HepG2 (cell line): ENCODE results near the gene COBL. TPM values are rescaled to one million over a fixed set of nuclear protein-coding genes. Genes with fewer than 3 reads are reported as not detected.

ENCODE experiments used
- ATAC-seq: fragments of 200-7000 bp; cut with Tn5 transposase; 3 replicates; pipeline ENCODE4 v1.9.1; 2020; ENCODE audit warnings: mild to moderate bottlenecking, moderate library complexity
- BruUV-seq: library from RNA; stranded (reverse); fragments of 400-500 nt; replicated peaks from 2 replicates; lab custom pipeline; 2021; lab: Mats Ljungman, UMichigan
- CTCF ChIA-PET: fragments of 300-600 bp; formaldehyde crosslinking; extraction: SDS; loops from one replicate; lab custom pipeline; 2021; ENCODE audit warnings: low total read pairs, inconsistent platforms, low intra/inter-chr PET ratio; lab: Yijun Ruan, JAX
- POLR2A ChIA-PET: fragments of 350-600 bp; sonication (Branson Sonifier 250); formaldehyde crosslinking; loops from one replicate; lab custom pipeline; 2020; ENCODE audit warnings: antibody characterized with exemption, inconsistent platforms; lab: Yijun Ruan, JAX
- DNase-seq: peaks from one replicate; pipeline ENCODE4 v3.0.0-alpha.2; 2015; ENCODE audit warnings: low spot score
- FAIRE-seq: peaks from 3 replicates; lab custom pipeline; 2011; peaks lifted over from hg19 to GRCh38; lab: Jason Lieb, UNC
- H2AFZ ChIP-seq: one replicate; pipeline ENCODE4 v1.6.1; 2011; ENCODE audit warnings: low read length, inconsistent platforms
- H3K27ac ChIP-seq: fragments of 300-600 bp; 3 replicates; pipeline ENCODE4 v1.8.0; 2011; ENCODE audit warnings: mixed run types, mild to moderate bottlenecking, mixed read lengths, low read length, inconsistent platforms; ENCODE audit not compliant: insufficient read depth; ENCODE audit errors: extremely low read length
- H3K27me3 ChIP-seq, 2 experiments: fragments of 200-600 bp in 1 of 2; 2 replicates in 1 of 2; 3 replicates in 1 of 2; pipeline versions ENCODE4 v1.6.0 to v1.8.0; 2011; ENCODE audit warnings: low read length in 2 of 2, mild to moderate bottlenecking in 2 of 2, moderate library complexity in 2 of 2, inconsistent platforms in 1 of 2; ENCODE audit not compliant: insufficient read depth in 2 of 2, control insufficient read depth in 1 of 2
- H3K36me3 ChIP-seq, 2 experiments: fragments of 200-600 bp in 1 of 2; replicated peaks in 1 of 2; 2 replicates in 1 of 2; 3 replicates in 1 of 2; pipeline versions ENCODE4 v1.5.1 to v1.8.0; 2011; ENCODE audit warnings: low read length in 2 of 2, inconsistent platforms in 1 of 2; ENCODE audit not compliant: insufficient read depth in 2 of 2, control insufficient read depth in 1 of 2
- H3K4me1 ChIP-seq: 2 replicates; pipeline ENCODE4 v1.5.1; 2012; ENCODE audit warnings: low read length, inconsistent platforms; ENCODE audit not compliant: insufficient read depth
- H3K4me2 ChIP-seq: 2 replicates; pipeline ENCODE4 v1.6.0; 2011; ENCODE audit warnings: low read depth, low read length, inconsistent platforms
- H3K4me3 ChIP-seq, 3 experiments: fragments of 200-600 bp in 1 of 3; sonication (generic), shearing (Covaris generic) in 1 of 3; replicated peaks in 1 of 3; 2 replicates each; pipeline ENCODE4 v1.5.1; 2011 to 2016; ENCODE audit warnings: low read length in 3 of 3, inconsistent platforms in 2 of 3, low read depth in 2 of 3, mild to moderate bottlenecking in 2 of 3, control low read depth in 1 of 3, mixed read lengths in 1 of 3; ENCODE audit not compliant: insufficient read depth in 1 of 3
- H3K79me2 ChIP-seq: one replicate; pipeline ENCODE4 v1.6.1; 2011; ENCODE audit warnings: low read length, inconsistent platforms; ENCODE audit not compliant: insufficient read depth
- H3K9ac ChIP-seq: 2 replicates; pipeline ENCODE4 v1.6.0; 2011; ENCODE audit warnings: mild to moderate bottlenecking, low read depth, low read length, inconsistent platforms; ENCODE audit not compliant: insufficient read depth
- H3K9me3 ChIP-seq: 2 replicates; pipeline ENCODE4 v1.5.1; 2012; ENCODE audit warnings: mild to moderate bottlenecking, low read length
- H4K20me1 ChIP-seq: 2 replicates; pipeline ENCODE4 v1.6.0; 2011; ENCODE audit warnings: inconsistent platforms, mild to moderate bottlenecking, low read length, moderate library complexity; ENCODE audit not compliant: insufficient read depth
- BRD4 ChIP-seq: sonication (generic); formaldehyde crosslinking; IDR thresholded peaks from 2 replicates; pipeline ENCODE4 v1.4.0; 2020; ENCODE audit warnings: missing genetic modification reagents
- GABPB1 ChIP-seq: IDR thresholded peaks from 2 replicates; pipeline ENCODE4 v1.6.1; 2016; ENCODE audit warnings: mild to moderate bottlenecking, missing genetic modification reagents, moderate library complexity, missing compliant biosample characterization
- ISX ChIP-seq: sonication (generic); formaldehyde crosslinking; conservative IDR thresholded peaks from 2 replicates; pipeline ENCODE4 v1.5.0; 2020; ENCODE audit warnings: missing genetic modification reagents
- MIER2 ChIP-seq: IDR thresholded peaks from 2 replicates; pipeline ENCODE4 v1.6.1; 2016; ENCODE audit warnings: missing biosample characterization, missing genetic modification reagents
- MLLT10 ChIP-seq: sonication (generic); formaldehyde crosslinking; IDR thresholded peaks from 2 replicates; pipeline ENCODE4 v1.4.0; 2020; ENCODE audit warnings: missing genetic modification reagents
- NR2F6 ChIP-seq, 2 experiments: IDR thresholded peaks; 2 replicates each; pipeline ENCODE4 v1.6.1; 2016; ENCODE audit warnings: antibody characterized with exemption in 1 of 2, mild to moderate bottlenecking in 1 of 2
- PHF20 ChIP-seq: sonication (generic); formaldehyde crosslinking; IDR thresholded peaks from 2 replicates; pipeline ENCODE4 v1.5.0; 2020; ENCODE audit warnings: mild to moderate bottlenecking, missing genetic modification reagents
- STAT6 ChIP-seq: sonication (generic); formaldehyde crosslinking; IDR thresholded peaks from 2 replicates; pipeline ENCODE4 v1.4.0; 2020; ENCODE audit warnings: missing genetic modification reagents, mild to moderate bottlenecking, borderline replicate concordance
- SYNCRIP ChIP-seq: fragments of 200-400 bp; formaldehyde crosslinking; IDR thresholded peaks from 2 replicates; pipeline ENCODE4 v1.6.1; 2018; ENCODE audit warnings: mild to moderate bottlenecking, low read depth, low read length; ENCODE audit not compliant: insufficient read depth
- TARDBP ChIP-seq: sonication (generic); formaldehyde crosslinking; IDR thresholded peaks from 2 replicates; pipeline ENCODE4 v1.8.0; 2022; ENCODE audit warnings: mild to moderate bottlenecking, missing genetic modification reagents
- ZBTB7B ChIP-seq: sonication (generic); formaldehyde crosslinking; IDR thresholded peaks from 2 replicates; pipeline ENCODE4 v1.4.0; 2020; ENCODE audit warnings: missing genetic modification reagents
- ZFX ChIP-seq: sonication (generic); formaldehyde crosslinking; IDR thresholded peaks from 2 replicates; pipeline ENCODE4 v1.4.0; 2020; ENCODE audit warnings: mild to moderate bottlenecking, low read depth, missing genetic modification reagents, moderate library complexity
- ZNF230 ChIP-seq: sonication (generic); formaldehyde crosslinking; IDR thresholded peaks from 2 replicates; pipeline ENCODE4 v1.4.0; 2020; ENCODE audit warnings: mild to moderate bottlenecking, missing genetic modification reagents
- ZNF552 ChIP-seq: sonication (generic); formaldehyde crosslinking; IDR thresholded peaks from 2 replicates; pipeline ENCODE4 v1.9.0; 2022; ENCODE audit warnings: missing genetic modification reagents, mild to moderate bottlenecking, borderline replicate concordance
- ZNF704 ChIP-seq: sonication (generic); formaldehyde crosslinking; IDR thresholded peaks from 2 replicates; pipeline ENCODE4 v1.8.1; 2023; ENCODE audit warnings: mild to moderate bottlenecking, inconsistent platforms, moderate library complexity, missing genetic modification reagents, borderline replicate concordance
- WGBS: methylation state at CpG from one replicate; pipeline ENCODE4 v1.1.6; 2017; ENCODE audit warnings: low lambda C conversion rate; 5-methylcytosine and 5-hydroxymethylcytosine counted together
- in situ Hi-C: cut with HindIII; loops from 2 replicates; pipeline ENCODE4 v1.10.0; 2017; ENCODE audit warnings: low pct_unique_long_range_greater_than_20kb; ENCODE audit not compliant: extremely low pct_ligation_motif_present
- intact Hi-C: fragments of 100-400 bp; cut with micrococcal nuclease; formaldehyde crosslinking; loops from one replicate; pipeline ENCODE4 v1.10.0; 2022; ENCODE audit not compliant: unreplicated experiment
- polyA plus RNA-seq, 8 experiments: library from polyadenylated mRNA; depleted of rRNA in 3 of 8; stranded (reverse) in 7 of 8; unstranded in 1 of 8; fragments of >200 nt; fragmentation: Illumina TruSeq in 4 of 8; extraction: Trizol in 4 of 8; gene quantifications; 2 replicates each; pipeline versions ENCODE4 v1.2.1 to v1.2.3, GENCODE V29; 2011 to 2016; ENCODE audit warnings: low read depth in 4 of 8, missing spikeins in 1 of 8, mixed read lengths in 1 of 8; ENCODE audit not compliant: insufficient read depth in 1 of 8
- total RNA-seq, 5 experiments: library from RNA; depleted of rRNA; stranded (reverse); fragments of >200 nt; fragmentation: Illumina TruSeq; extraction: Trizol; gene quantifications; 2 replicates each; pipeline ENCODE4 v1.2.3, GENCODE V29; 2016; ENCODE audit warnings: low read depth in 1 of 5
- TF ChIP-seq, protein P1 (sequence below), 2 experiments: sonication (generic) in 1 of 2; formaldehyde crosslinking in 1 of 2; IDR thresholded peaks; 2 replicates each; pipeline versions ENCODE4 v1.4.0 to v1.6.1; 2018 to 2020; ENCODE audit warnings: missing genetic modification reagents in 2 of 2, borderline replicate concordance in 1 of 2, low read depth in 1 of 2, mild to moderate bottlenecking in 1 of 2, missing biosample characterization in 1 of 2

COBL gene
- total and polyA plus RNA-seq, 2 of the 13 experiments (the other 11 are each of a cell fraction or from before 2014, with no cell fraction given) = 3.8 to 4.9 TPM

- Histone ChIP-seq H3K4me3 (no peak overlapping the region), H2AFZ (no peak overlapping the region), H3K4me1 (no peaks in the 10 kb centered on the region), H3K9me3 (no peaks in the 10 kb centered on the region), H4K20me1 (no peaks in the 10 kb centered on the region; the same call in 1 of the 2 replicates), H3K9ac (no peak overlapping the region), H3K79me2 (no peaks in the 10 kb centered on the region), H3K4me2 (no peak overlapping the region), H3K27me3 (no peaks in the 10 kb centered on the region), H3K27ac (no peak overlapping the region), H3K36me3 (0 out of 5 replicates have a peak, but pooled peaks cover 0 to 2% of the 10 kb centered on the region in 2 experiments)
- no peak for ATAC-seq
- BruUV-seq = no TSS peak
- POLR2A ChIA-PET = no interaction called here
- CTCF ChIA-PET = no interaction called here
- intact Hi-C loops (no loop called here), in situ Hi-C loops (loop anchor here (10.0 kb wide), 1 partner anchor 135 kb away; no protein-coding TSS in a partner anchor)
- 95% methylated on average over 9 of the region's 11 CpGs for WGBS
- no peak for TF ChIP-seq ZBTB7B (CRISPR knock-in tag)
- no peak for TF ChIP-seq STAT6 (CRISPR knock-in tag)
- no peak for TF ChIP-seq GABPB1 (CRISPR knock-in tag)
- no peak for TF ChIP-seq ZNF230 (CRISPR knock-in tag)
- TF ChIP-seq MLLT10 = no peak
- no peak for TF ChIP-seq BRD4 (CRISPR knock-in tag)
- TF ChIP-seq MIER2 = no peak
- TF ChIP-seq NR2F6 (IDR thresholded peaks at IDR 0.05) = no peak
- TF ChIP-seq NR2F6 (CRISPR knock-in tag; IDR thresholded peaks at IDR 0.05) = no peak
- TF ChIP-seq ZNF704 (CRISPR knock-in tag) = no peak
- no peak for TF ChIP-seq ISX (CRISPR knock-in tag)
- no peak for TF ChIP-seq ZFX (CRISPR knock-in tag)
- no peak for TF ChIP-seq PHF20
- no peak for TF ChIP-seq ZNF552 (CRISPR knock-in tag)
- TF ChIP-seq, protein P1, sequence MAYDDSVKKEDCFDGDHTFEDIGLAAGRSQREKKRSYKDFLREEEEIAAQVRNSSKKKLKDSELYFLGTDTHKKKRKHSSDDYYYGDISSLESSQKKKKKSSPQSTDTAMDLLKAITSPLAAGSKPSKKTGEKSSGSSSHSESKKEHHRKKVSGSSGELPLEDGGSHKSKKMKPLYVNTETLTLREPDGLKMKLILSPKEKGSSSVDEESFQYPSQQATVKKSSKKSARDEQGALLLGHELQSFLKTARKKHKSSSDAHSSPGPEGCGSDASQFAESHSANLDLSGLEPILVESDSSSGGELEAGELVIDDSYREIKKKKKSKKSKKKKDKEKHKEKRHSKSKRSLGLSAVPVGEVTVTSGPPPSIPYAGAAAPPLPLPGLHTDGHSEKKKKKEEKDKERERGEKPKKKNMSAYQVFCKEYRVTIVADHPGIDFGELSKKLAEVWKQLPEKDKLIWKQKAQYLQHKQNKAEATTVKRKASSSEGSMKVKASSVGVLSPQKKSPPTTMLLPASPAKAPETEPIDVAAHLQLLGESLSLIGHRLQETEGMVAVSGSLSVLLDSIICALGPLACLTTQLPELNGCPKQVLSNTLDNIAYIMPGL (CRISPR knock-in tag; IDR thresholded peaks at IDR 0.05; ENCODE audit: borderline replicate concordance in 1 of 2, low read depth in 1 of 2) = no peak
- TF ChIP-seq TARDBP = no peak
- no peak for TF ChIP-seq SYNCRIP
- no peak for DNase-seq
- no peak for FAIRE-seq
Measured at GRCh38 chr7:51229620-51230323, 86.8 kb downstream of the COBL start.
